PC-3 (cell line): ENCODE data around the gene PKLR.

Experiments used
- EZH2 ChIP-seq: fragments of 300-600 bp; sonication (generic); IDR thresholded peaks from one replicate; pipeline ENCODE4 v1.6.1; 2017; ENCODE audit warnings: antibody characterized with exemption, mild to moderate bottlenecking, low read length; ENCODE audit not compliant: unreplicated experiment
- TF ChIP-seq, protein P1 (sequence below): fragments of 300-600 bp; sonication (generic); conservative IDR thresholded peaks from 2 replicates; pipeline ENCODE4 v1.5.1; 2017; ENCODE audit warnings: antibody characterized with exemption, low read depth, mild to moderate bottlenecking, low read length

DNA sequence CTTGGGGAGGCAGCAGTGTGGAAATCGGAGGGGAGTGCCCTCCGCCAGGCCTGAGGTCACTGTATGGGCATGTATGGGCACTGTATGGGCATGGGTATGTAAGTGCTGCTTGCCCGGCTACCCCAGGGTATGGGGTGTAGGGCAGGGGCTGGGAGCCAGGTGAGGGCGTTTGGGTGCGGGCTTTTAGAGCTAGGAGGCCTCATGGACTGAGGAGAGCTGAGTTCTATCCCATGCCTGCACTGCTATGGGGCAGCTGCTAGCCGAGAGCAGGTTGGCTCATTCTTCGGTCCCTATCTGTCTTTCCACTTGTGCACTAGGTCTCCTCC lies 5.3 kb downstream of the PKLR start:
- TF ChIP-seq, protein P1, sequence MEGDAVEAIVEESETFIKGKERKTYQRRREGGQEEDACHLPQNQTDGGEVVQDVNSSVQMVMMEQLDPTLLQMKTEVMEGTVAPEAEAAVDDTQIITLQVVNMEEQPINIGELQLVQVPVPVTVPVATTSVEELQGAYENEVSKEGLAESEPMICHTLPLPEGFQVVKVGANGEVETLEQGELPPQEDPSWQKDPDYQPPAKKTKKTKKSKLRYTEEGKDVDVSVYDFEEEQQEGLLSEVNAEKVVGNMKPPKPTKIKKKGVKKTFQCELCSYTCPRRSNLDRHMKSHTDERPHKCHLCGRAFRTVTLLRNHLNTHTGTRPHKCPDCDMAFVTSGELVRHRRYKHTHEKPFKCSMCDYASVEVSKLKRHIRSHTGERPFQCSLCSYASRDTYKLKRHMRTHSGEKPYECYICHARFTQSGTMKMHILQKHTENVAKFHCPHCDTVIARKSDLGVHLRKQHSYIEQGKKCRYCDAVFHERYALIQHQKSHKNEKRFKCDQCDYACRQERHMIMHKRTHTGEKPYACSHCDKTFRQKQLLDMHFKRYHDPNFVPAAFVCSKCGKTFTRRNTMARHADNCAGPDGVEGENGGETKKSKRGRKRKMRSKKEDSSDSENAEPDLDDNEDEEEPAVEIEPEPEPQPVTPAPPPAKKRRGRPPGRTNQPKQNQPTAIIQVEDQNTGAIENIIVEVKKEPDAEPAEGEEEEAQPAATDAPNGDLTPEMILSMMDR, result no peak
- TF ChIP-seq EZH2, result no peak
